Gastrocnemius medialis (tissue), 4 donors: Measurements from ENCODE around the gene STK39.

Experiments
- POLR2A ChIP-seq, 2 donors: fragments of 450-650 bp; IDR thresholded peaks; one replicate each; pipeline ENCODE4 v1.6.1; 2017; ENCODE audit warnings: antibody characterized with exemption in 2 of 2, mild to moderate bottlenecking in 2 of 2, moderate library complexity in 2 of 2
- TF ChIP-seq, protein P1 (sequence below), 5 experiments: fragments of 450-650 bp in 3 of 5; fragments of 200-600 bp in 2 of 5; sonication (generic) in 2 of 5; IDR thresholded peaks in 4 of 5; conservative IDR thresholded peaks in 1 of 5; 1 replicate in 4 of 5; 2 replicates in 1 of 5; pipeline ENCODE4 v1.5.1; 2016 to 2019; ENCODE audit warnings: antibody characterized with exemption in 5 of 5, mild to moderate bottlenecking in 3 of 5, moderate library complexity in 3 of 5

DNA sequence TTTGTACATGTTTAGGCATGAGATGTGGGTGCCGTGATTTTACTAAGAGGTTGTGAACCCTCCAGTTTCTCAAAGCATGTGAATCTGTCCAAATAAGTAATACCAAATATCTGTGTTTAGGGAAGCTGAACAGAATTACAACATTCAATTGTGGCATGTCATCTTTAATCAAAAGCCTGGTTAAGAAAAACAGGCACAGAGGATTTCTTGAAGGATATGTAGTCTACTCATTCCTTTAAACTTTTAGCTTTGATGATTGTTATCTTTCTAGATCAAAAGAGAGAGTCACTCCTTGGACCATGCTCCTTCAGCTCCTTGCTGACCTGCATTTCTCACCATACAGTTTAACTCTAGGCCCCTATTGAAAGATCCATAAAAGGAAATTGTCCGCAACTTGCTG lies 296.8 kb downstream of the STK39 start:
- TF ChIP-seq, protein P1, sequence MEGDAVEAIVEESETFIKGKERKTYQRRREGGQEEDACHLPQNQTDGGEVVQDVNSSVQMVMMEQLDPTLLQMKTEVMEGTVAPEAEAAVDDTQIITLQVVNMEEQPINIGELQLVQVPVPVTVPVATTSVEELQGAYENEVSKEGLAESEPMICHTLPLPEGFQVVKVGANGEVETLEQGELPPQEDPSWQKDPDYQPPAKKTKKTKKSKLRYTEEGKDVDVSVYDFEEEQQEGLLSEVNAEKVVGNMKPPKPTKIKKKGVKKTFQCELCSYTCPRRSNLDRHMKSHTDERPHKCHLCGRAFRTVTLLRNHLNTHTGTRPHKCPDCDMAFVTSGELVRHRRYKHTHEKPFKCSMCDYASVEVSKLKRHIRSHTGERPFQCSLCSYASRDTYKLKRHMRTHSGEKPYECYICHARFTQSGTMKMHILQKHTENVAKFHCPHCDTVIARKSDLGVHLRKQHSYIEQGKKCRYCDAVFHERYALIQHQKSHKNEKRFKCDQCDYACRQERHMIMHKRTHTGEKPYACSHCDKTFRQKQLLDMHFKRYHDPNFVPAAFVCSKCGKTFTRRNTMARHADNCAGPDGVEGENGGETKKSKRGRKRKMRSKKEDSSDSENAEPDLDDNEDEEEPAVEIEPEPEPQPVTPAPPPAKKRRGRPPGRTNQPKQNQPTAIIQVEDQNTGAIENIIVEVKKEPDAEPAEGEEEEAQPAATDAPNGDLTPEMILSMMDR (IDR thresholded peaks at IDR 0.05 in 4 of 5, conservative IDR thresholded peaks at IDR 0.05 in 1 of 5), result no peak
- no peak for TF ChIP-seq POLR2A (IDR thresholded peaks at IDR 0.05)
